Small intestine (tissue), 7 donors: ENCODE data around the gene PCSK5. TPM values are rescaled to one million over a fixed set of nuclear protein-coding genes. Genes with fewer than 3 reads are reported as not detected.
"Not testable (repeated sequence)": the region's sequence is repeated elsewhere in the genome, so short reads cannot be mapped to it uniquely, and the experiment has no call there.

Source experiments
- DNase-seq, 2 donors: peaks; one replicate each; pipeline versions ENCODE4 v3.0.0 to v3.0.0-alpha.2; 2013
- FAIRE-seq: peaks from 2 replicates; lab custom pipeline; 2012; peaks lifted over from hg19 to GRCh38; lab: Jason Lieb, UNC
- H3K27ac ChIP-seq, 3 donors: one replicate each; pipeline ENCODE4 v1.5.1; 2013; ENCODE audit warnings: low read length in 2 of 3, mild to moderate bottlenecking in 2 of 3, control low read depth in 1 of 3, inconsistent platforms in 1 of 3, low read depth in 1 of 3, moderate library complexity in 1 of 3
- H3K27me3 ChIP-seq, 3 donors: one replicate each; pipeline ENCODE4 v1.6.1; 2013; ENCODE audit warnings: low read length in 3 of 3, inconsistent platforms in 1 of 3; ENCODE audit not compliant: control insufficient read depth in 3 of 3, insufficient read depth in 3 of 3
- H3K36me3 ChIP-seq, 3 donors: one replicate each; pipeline ENCODE4 v1.6.1; 2013; ENCODE audit warnings: low read length in 3 of 3, inconsistent platforms in 1 of 3, low read depth in 1 of 3, mild to moderate bottlenecking in 1 of 3, moderate library complexity in 1 of 3; ENCODE audit not compliant: control insufficient read depth in 3 of 3, insufficient read depth in 2 of 3
- H3K4me1 ChIP-seq, 3 donors: one replicate each; pipeline ENCODE4 v1.6.1; 2013; ENCODE audit warnings: low read length in 2 of 3, inconsistent platforms in 1 of 3, low read depth in 1 of 3, mild to moderate bottlenecking in 1 of 3, moderate library complexity in 1 of 3; ENCODE audit not compliant: control insufficient read depth in 3 of 3, insufficient read depth in 2 of 3
- H3K4me3 ChIP-seq, 3 donors: one replicate each; pipeline ENCODE4 v1.5.1; 2013; ENCODE audit warnings: low read length in 3 of 3, control low read depth in 1 of 3, inconsistent platforms in 1 of 3, low read depth in 1 of 3, mild to moderate bottlenecking in 1 of 3, moderate library complexity in 1 of 3
- H3K9me3 ChIP-seq, 2 donors: one replicate each; pipeline ENCODE4 v1.6.1; 2013; ENCODE audit warnings: low read depth in 1 of 2, low read length in 1 of 2; ENCODE audit not compliant: control insufficient read depth in 2 of 2, insufficient read depth in 1 of 2
- WGBS, 3 donors: extraction: QIAGEN DNeasy Blood & Tissue Kit; methylation state at CpG; one replicate each; pipeline ENCODE4 v1.1.7; 2013; 5-methylcytosine and 5-hydroxymethylcytosine counted together
- polyA plus RNA-seq, 4 donors: library from polyadenylated mRNA; stranded (reverse) in 3 of 4; unstranded in 1 of 4; fragments of 200-250 nt in 3 of 4; fragments of 120-200 nt in 1 of 4; gene quantifications; one replicate each; pipeline versions ENCODE4 v1.2.1 to v1.2.3, GENCODE V29; 2013
- donor health status: healthy with polysubstance abuse.
- donor health status: control.
- donor health status: control.
- donor health status: Bipolar disorder and iron deficiency.
- donor health status: healthy.

PCSK5 gene
- polyA plus RNA-seq, 4 donors, result 10.3 to 92.3 (median 16.6) TPM

DNA sequence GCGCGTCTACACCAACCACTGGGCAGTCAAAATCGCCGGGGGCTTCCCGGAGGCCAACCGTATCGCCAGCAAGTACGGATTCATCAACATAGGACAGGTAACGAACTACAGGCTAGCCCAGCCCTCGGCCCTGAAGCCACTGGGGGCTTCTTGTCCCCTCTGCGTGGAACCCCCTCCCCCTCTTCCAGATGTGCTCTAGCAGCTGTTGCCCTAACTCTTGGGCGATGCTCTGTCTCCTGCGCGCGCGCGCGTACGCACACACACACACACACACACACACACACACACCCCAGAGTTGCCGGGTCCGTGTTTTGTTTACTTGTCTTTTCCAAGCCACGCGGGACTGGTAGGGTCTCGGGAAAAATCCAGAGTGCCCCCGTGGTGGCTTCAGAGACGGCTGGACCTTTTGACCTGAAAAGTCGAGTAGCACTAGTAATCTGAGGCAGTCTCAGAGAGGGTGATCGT lies 836 bp downstream of the PCSK5 start:
- H3K27ac ChIP-seq, result peak overlapping the region; percentile 82 to 93 (median 92)
- FAIRE-seq (no peak), DNase-seq (peak; percentile 35 to 74)
- H3K27me3 ChIP-seq, result no peaks in the 10 kb centered on the region
- H3K9me3 ChIP-seq, result no peaks in the 10 kb centered on the region
- H3K4me1 ChIP-seq, result peaks cover 2 to 13% (median 6%) of the 10 kb centered on the region in 3 donors
- WGBS, 3 donors, result 0 to 1% (median 1%) methylated on average over 27 to 28 of the region's 28 CpGs
- peaks cover 0 to 8% (median 0%) of the 10 kb centered on the region in 3 donors for H3K36me3 ChIP-seq
- H3K4me3 ChIP-seq, result peak overlapping the region; percentile 73 to 91 (median 87)

DNA sequence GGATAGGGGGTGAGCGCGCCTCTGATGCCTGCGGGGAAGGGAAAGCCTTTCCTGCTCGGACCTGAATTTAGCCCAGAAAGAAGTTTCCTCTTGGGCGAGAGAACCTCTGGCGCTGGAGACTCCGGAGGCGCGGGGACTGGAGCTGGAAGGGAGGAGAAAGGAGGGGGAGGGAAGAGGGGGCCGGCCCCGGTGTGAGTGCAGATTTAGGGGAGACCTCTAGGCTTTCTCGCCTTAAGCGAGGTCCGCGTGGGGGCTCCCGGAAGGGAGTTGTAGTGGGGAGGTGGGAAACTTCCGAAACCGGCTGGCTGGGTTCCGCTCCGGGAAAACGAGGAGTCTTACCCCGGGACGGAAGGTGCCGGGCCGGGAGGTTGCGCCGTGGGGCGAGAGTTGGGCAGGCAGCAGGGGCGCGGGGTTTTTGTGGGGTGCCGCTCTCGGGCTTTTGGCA lies 1.3 kb downstream of the PCSK5 start:
- DNase-seq, result peak in 1 of 2 donors; percentile 52
- H3K27ac ChIP-seq, result peak overlapping the region; percentile 82 to 93 (median 92)
- no peaks in the 10 kb centered on the region for H3K9me3 ChIP-seq
- H3K27me3 ChIP-seq, result no peaks in the 10 kb centered on the region
- peaks cover 3 to 16% (median 6%) of the 10 kb centered on the region in 3 donors for H3K4me1 ChIP-seq
- H3K4me3 ChIP-seq, result peak overlapping the region; percentile 73 to 91 (median 87)
- peaks cover 0 to 8% (median 0%) of the 10 kb centered on the region in 3 donors for H3K36me3 ChIP-seq
- FAIRE-seq, result no peak
- WGBS, 3 donors, result 0 to 3% (median 1%) methylated on average over 29 to 32 of the region's 32 CpGs

DNA sequence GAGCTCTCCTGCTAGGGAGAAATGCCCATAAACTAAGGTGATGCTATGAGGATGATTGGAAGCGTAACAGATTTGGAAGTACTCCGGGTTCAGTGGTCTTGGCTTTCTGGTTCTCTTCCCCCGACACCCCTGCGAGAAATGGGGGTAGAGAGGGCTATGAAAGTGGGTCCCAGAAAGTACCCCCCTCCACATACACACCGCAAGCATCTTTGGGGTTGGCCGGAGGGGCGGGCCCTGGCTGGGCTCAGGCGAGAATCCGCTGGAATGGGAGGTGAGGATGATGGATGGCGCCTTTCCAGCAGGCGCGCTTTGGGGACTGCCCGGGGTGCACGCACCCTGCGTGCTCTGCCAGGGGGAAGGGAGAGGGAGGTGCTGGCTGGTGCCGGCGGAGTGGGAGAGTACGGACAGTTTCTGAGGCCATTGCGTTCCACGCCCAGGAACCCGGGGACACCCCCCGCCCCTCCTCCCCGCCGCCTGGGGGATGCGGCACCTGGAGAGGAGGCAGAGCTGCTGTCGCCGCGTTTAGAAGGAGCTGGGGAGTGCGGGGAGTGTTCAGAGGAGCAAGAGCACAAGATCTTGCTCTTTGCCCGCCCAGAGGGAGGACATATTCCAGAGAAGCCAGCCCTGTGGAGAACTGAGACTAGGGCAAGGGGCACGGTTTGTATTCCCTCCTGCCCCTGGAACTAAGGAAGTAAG lies 1.9 kb downstream of the PCSK5 start:
- Histone ChIP-seq H3K27ac (peak overlapping the region; percentile 82 to 93 (median 92)), H3K9me3 (no peaks in the 10 kb centered on the region), H3K27me3 (no peaks in the 10 kb centered on the region), H3K36me3 (peaks cover 0 to 8% (median 0%) of the 10 kb centered on the region in 3 donors), H3K4me3 (peak overlapping the region; percentile 73 to 91 (median 87)), H3K4me1 (peaks cover 3 to 21% (median 6%) of the 10 kb centered on the region in 3 donors)
- 0 to 2% (median 1%) methylated on average over 30 to 31 of the region's 31 CpGs for WGBS, 3 donors
- DNase-seq, result peak; percentile 87 to 94
- FAIRE-seq, result no peak

DNA sequence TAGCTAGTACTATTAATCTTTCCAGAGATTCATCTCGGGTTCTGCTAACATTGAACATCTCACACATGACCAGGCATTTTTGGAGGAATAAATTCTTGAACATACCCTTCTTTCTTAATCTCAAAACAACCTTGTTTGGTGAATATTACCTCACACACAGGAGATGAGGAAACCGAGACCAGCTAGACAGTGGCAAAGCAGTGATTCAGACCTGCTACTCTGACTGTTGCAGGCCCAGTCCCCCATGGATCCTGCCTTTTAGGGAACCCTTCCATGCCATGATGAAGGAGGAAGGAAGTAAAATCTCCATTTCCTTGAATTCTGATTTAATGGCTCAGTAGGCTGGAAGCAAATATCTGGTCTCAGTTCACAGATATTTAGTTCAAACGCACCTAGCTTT lies 2.6 kb downstream of the PCSK5 start:
- Histone ChIP-seq H3K27ac (peak overlapping the region; percentile 82 to 93 (median 92)), H3K4me3 (peak overlapping the region in 2 of 3 donors; percentile 87 to 91), H3K27me3 (no peaks in the 10 kb centered on the region), H3K4me1 (peaks cover 3 to 24% (median 6%) of the 10 kb centered on the region in 3 donors), H3K36me3 (peaks cover 0 to 8% (median 0%) of the 10 kb centered on the region in 3 donors), H3K9me3 (no peaks in the 10 kb centered on the region)
- DNase-seq, result no peak
- 11 to 48% (median 24%) methylated on average over 3 of the region's 3 CpGs for WGBS, 3 donors
- FAIRE-seq, result no peak

DNA sequence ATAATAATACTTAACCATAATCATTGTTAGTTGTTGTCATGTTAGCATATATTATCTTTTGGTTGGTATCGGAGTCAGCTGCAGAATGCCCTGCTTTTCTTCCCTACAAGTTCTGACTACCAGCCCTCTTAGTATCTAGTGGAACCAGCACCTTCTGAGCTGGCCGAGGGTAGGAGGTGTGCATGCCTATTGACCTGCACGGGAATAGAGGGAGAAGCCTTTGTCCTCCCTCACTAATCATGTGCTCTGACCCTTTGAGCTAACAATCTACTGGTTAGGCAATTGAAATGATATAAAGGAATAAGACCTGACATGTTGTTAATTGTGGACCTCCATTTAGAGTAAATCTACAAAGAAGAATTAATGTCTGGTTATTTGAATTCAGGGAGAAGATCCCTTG lies 4.1 kb downstream of the PCSK5 start:
- no peaks in the 10 kb centered on the region for H3K9me3 ChIP-seq
- DNase-seq, result peak; percentile 54 to 72
- 23 to 63% (median 41%) methylated on average over 3 of the region's 3 CpGs for WGBS, 3 donors
- no peak for FAIRE-seq
- peak overlapping the region in 2 of 3 donors; percentile 35 to 92 for H3K27ac ChIP-seq
- H3K4me1 ChIP-seq, result peaks cover 5 to 25% (median 6%) of the 10 kb centered on the region in 3 donors
- H3K36me3 ChIP-seq, result peaks cover 0 to 8% (median 0%) of the 10 kb centered on the region in 3 donors
- no peaks in the 10 kb centered on the region for H3K27me3 ChIP-seq
- peak overlapping the region in 2 of 3 donors; percentile 87 to 91 for H3K4me3 ChIP-seq

DNA sequence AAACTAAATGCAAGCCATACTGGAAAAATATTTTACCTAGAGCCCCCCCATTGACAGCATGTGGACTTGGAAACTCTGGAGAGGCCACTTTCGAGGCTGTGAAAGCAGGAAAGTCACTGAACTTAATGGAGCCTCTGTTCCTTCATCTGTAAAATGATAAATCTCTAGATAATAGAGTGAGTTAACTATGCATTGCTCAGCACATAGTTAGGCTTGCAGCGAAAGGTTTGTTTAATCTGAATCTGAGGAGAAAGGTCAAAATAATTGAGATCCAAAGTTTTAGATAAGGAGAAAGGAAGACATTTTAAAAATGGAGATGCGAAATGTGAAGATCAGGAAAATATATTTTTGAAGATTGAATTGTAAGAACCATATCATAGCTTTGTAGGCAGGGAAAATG lies 4.6 kb downstream of the PCSK5 start:
- FAIRE-seq (no peak), DNase-seq (peak in 1 of 2 donors; percentile 52)
- H3K9me3 ChIP-seq, result no peaks in the 10 kb centered on the region
- no peaks in the 10 kb centered on the region for H3K27me3 ChIP-seq
- WGBS, 3 donors, result 24 to 61% (median 45%) methylated on average over 3 of the region's 3 CpGs
- peak overlapping the region in 2 of 3 donors; percentile 87 to 91 for H3K4me3 ChIP-seq
- H3K4me1 ChIP-seq, result peaks cover 5 to 24% (median 6%) of the 10 kb centered on the region in 3 donors
- peak overlapping the region in 1 of 3 donors; percentile 22 for H3K27ac ChIP-seq
- H3K36me3 ChIP-seq, result peaks cover 0 to 8% (median 0%) of the 10 kb centered on the region in 3 donors

DNA sequence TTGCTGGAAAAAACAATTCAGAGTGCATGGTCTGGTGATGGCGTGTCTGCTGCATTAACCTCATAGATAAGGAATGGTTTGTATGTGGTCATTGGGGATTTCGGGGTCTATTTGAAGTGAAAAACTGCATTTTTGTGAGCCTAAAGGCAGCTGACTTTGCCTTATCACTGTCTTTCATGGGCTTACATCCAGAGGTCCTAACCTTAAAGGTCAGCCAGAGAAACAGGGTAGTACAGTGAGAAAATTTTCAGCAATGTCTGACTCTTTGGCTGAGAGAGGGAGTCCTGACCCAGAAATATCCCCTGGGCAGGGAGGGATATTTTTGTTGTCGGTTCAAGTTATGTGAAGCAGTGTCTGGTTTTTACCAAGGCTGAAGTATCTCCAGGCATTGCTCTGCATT lies 5.7 kb downstream of the PCSK5 start:
- DNase-seq, result no peak
- no peaks in the 10 kb centered on the region for H3K9me3 ChIP-seq
- H3K4me1 ChIP-seq, result peaks cover 5 to 24% (median 6%) of the 10 kb centered on the region in 3 donors
- H3K4me3 ChIP-seq, result no peak overlapping the region
- no peak overlapping the region for H3K27ac ChIP-seq
- FAIRE-seq, result no peak
- 70 to 79% (median 77%) methylated on average over 3 of the region's 3 CpGs for WGBS, 3 donors
- H3K36me3 ChIP-seq, result peaks cover 0 to 15% (median 0%) of the 10 kb centered on the region in 3 donors
- no peaks in the 10 kb centered on the region for H3K27me3 ChIP-seq

DNA sequence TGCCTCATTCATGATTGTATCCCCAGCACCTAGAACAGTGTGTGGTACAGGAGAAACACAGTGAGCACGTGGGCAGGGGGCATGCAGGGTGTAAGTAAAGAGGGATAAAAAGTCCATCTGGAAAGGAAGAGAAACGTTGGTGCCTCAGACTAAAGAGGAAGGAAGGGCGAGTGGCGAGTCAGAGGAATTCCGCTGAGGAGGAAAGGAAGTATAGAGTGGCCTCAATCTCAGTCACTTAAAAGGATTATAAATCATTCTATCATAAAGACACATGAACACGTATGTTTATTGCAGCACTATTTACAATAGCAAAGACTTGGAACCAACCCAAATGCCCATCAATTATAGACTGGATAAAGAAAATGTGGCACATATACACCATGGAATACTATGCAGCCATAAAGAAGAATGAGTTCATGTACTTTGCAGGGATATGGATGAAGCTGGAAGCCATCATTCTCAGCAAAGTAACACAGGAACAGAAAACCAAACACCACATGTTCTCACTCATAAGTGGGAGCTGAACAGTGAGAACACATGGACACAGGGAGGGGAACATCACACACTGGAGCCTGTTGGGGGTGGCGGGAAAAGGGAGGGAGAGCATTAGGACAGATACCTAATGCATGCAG lies 10.5 kb downstream of the PCSK5 start:
- not testable (repeated sequence) for H3K4me3 ChIP-seq, DNase-seq, H3K36me3 ChIP-seq, H3K9me3 ChIP-seq, H3K27ac ChIP-seq, H3K27me3 ChIP-seq, FAIRE-seq
- 48 to 65% (median 61%) methylated on average over 7 of the region's 7 CpGs for WGBS, 3 donors
- H3K4me1 ChIP-seq, result peaks cover 5 to 23% (median 10%) of the 10 kb centered on the region in 3 donors
